Neural progenitor cell (in vitro differentiated cells): ENCODE measurements around the gene WDR54. TPM values are rescaled to one million over a fixed set of nuclear protein-coding genes. Genes with fewer than 3 reads are reported as not detected.
A peak's percentile ranks its signal among the peaks of the same experiment; 100 is the strongest.

Experiments used
- DNase-seq: peaks from one replicate; pipeline ENCODE4 v3.0.0-alpha.2; 2016; ENCODE audit warnings: low spot score
- H2AFZ ChIP-seq: fragments of 200-600 bp; sonication (generic); replicated peaks from 2 replicates; pipeline ENCODE4 v1.6.1; 2016; ENCODE audit warnings: antibody characterized with exemption
- H3F3A ChIP-seq: fragments of 200-600 bp; sonication (generic); 2 replicates; pipeline ENCODE4 v1.6.1; 2016; ENCODE audit warnings: antibody characterized with exemption, low read depth
- H3K27ac ChIP-seq: fragments of 200-600 bp; sonication (generic); 2 replicates; pipeline ENCODE4 v1.5.1; 2016; ENCODE audit warnings: mild to moderate bottlenecking
- H3K27me3 ChIP-seq: fragments of 200-600 bp; sonication (generic); 2 replicates; pipeline ENCODE4 v1.6.1; 2016; ENCODE audit warnings: mild to moderate bottlenecking, moderate library complexity
- H3K36me3 ChIP-seq: fragments of 200-600 bp; sonication (generic); 2 replicates; pipeline ENCODE4 v1.5.1; 2016
- H3K4me1 ChIP-seq: fragments of 200-600 bp; sonication (generic); 2 replicates; pipeline ENCODE4 v1.6.1; 2016; ENCODE audit warnings: mixed run types
- H3K4me2 ChIP-seq: fragments of 200-600 bp; sonication (generic); 2 replicates; pipeline ENCODE4 v1.6.1; 2016
- H3K4me3 ChIP-seq: fragments of 200-600 bp; sonication (generic); 2 replicates; pipeline ENCODE4 v1.5.1; 2016
- H3K79me2 ChIP-seq: fragments of 200-600 bp; sonication (generic); 2 replicates; pipeline ENCODE4 v1.6.1; 2016; ENCODE audit warnings: low read depth
- H3K9ac ChIP-seq: fragments of 200-600 bp; sonication (generic); 2 replicates; pipeline ENCODE4 v1.6.1; 2016
- H3K9me3 ChIP-seq: fragments of 200-600 bp; sonication (generic); 2 replicates; pipeline ENCODE4 v1.5.1; 2016; ENCODE audit warnings: low read depth
- H4K20me1 ChIP-seq: fragments of 200-600 bp; sonication (generic); 2 replicates; pipeline ENCODE4 v1.6.1; 2016; ENCODE audit warnings: low read depth
- H3K27ac Mint-ChIP-seq: 3 replicates; pipeline ENCODE4 v1.8.0; 2021; ENCODE audit warnings: mixed read lengths
- H3K27me3 Mint-ChIP-seq: 2 replicates; pipeline ENCODE4 v1.8.0; 2022; ENCODE audit warnings: low read depth, mild to moderate bottlenecking, inconsistent platforms, moderate library complexity, mixed read lengths; ENCODE audit not compliant: insufficient read depth
- H3K36me3 Mint-ChIP-seq: 3 replicates; pipeline ENCODE4 v1.8.0; 2021; ENCODE audit warnings: mixed read lengths
- H3K4me1 Mint-ChIP-seq: 3 replicates; pipeline ENCODE4 v1.8.0; 2021; ENCODE audit warnings: mixed read lengths
- H3K4me3 Mint-ChIP-seq: 3 replicates; pipeline ENCODE4 v1.8.0; 2021; ENCODE audit warnings: mild to moderate bottlenecking, moderate library complexity, mixed read lengths
- H3K9me3 Mint-ChIP-seq: 3 replicates; pipeline ENCODE4 v1.8.0; 2020; ENCODE audit warnings: mixed read lengths
- CTCF ChIP-seq: fragments of 200-600 bp; sonication (generic); IDR thresholded peaks from 2 replicates; pipeline ENCODE4 v1.5.1; 2017; ENCODE audit warnings: antibody characterized with exemption, mild to moderate bottlenecking
- EZH2 ChIP-seq: fragments of 200-600 bp; sonication (generic); IDR thresholded peaks from 2 replicates; pipeline ENCODE4 v1.6.1; 2017; ENCODE audit warnings: antibody characterized with exemption, mild to moderate bottlenecking, moderate library complexity
- EZH2phosphoT487 ChIP-seq: fragments of 200-600 bp; sonication (generic); IDR thresholded peaks from 2 replicates; pipeline ENCODE4 v1.6.1; 2017; ENCODE audit warnings: antibody characterized with exemption
- total RNA-seq: library from RNA; depleted of rRNA; stranded (reverse); fragments of >200 nt; gene quantifications from 2 replicates; pipeline ENCODE4 v1.2.3, GENCODE V29; 2015; ENCODE audit warnings: low replicate concordance

WDR54 gene
- total RNA-seq, 1 donor from 2014 or later = 88.1 TPM

GRCh38 chr2:74424139-74424992 lies 2.8 kb downstream of the WDR54 start:
- Histone ChIP-seq H3K36me3 (no peaks in the 10 kb centered on the region), H4K20me1 (peaks cover 24% of the 10 kb centered on the region), H3K27ac (no peak overlapping the region), H3K9me3 (no peaks in the 10 kb centered on the region), H3F3A (peaks cover 37% of the 10 kb centered on the region), H3K9ac (no peak overlapping the region), H3K79me2 (peaks cover 16% of the 10 kb centered on the region), H3K4me1 (no peaks in the 10 kb centered on the region), H3K27me3 (peaks cover 7% of the 10 kb centered on the region), H3K4me2 (no peak overlapping the region), H2AFZ (no peak overlapping the region), H3K4me3 (no peak overlapping the region)
- DNase-seq = no peak
- Mint-ChIP-seq H3K4me1 (peaks cover 28% of the 10 kb centered on the region), H3K27me3 (peaks cover 15% of the 10 kb centered on the region), H3K36me3 (peaks cover 32% of the 10 kb centered on the region), H3K4me3 (peak overlapping the region; percentile 66), H3K27ac (no peak overlapping the region), H3K9me3 (no peaks in the 10 kb centered on the region)
- TF ChIP-seq EZH2phosphoT487 (no peak), EZH2 (no peak), CTCF (no peak)

- no peak for TF ChIP-seq EZH2phosphoT487
- TF ChIP-seq CTCF = no peak
- TF ChIP-seq EZH2 = no peak
- DNase-seq = no peak
- Mint-ChIP-seq H3K4me1 (peaks cover 28% of the 10 kb centered on the region), H3K27ac (no peak overlapping the region), H3K36me3 (peaks cover 35% of the 10 kb centered on the region), H3K9me3 (no peaks in the 10 kb centered on the region), H3K27me3 (peaks cover 12% of the 10 kb centered on the region), H3K4me3 (no peak overlapping the region)
- Histone ChIP-seq H3K27me3 (peaks cover 6% of the 10 kb centered on the region), H3K36me3 (no peaks in the 10 kb centered on the region), H3F3A (peaks cover 37% of the 10 kb centered on the region), H3K27ac (no peak overlapping the region), H3K4me1 (no peaks in the 10 kb centered on the region), H3K9ac (no peak overlapping the region), H3K4me3 (no peak overlapping the region), H2AFZ (no peak overlapping the region), H3K9me3 (no peaks in the 10 kb centered on the region), H3K4me2 (no peak overlapping the region), H4K20me1 (peaks cover 24% of the 10 kb centered on the region), H3K79me2 (peaks cover 16% of the 10 kb centered on the region)
Measured at GRCh38 chr2:74424995-74425406, 3.5 kb downstream of the WDR54 start.

GRCh38 chr2:74425523-74425922 lies 4.0 kb downstream of the WDR54 start:
- H3K27me3 ChIP-seq = peaks cover under 1% of the 10 kb centered on the region
- H3K27me3 Mint-ChIP-seq = peaks cover 12% of the 10 kb centered on the region
- H3F3A ChIP-seq = peaks cover 33% of the 10 kb centered on the region
- peak overlapping the region; percentile 53 for H3K4me3 Mint-ChIP-seq
- TF ChIP-seq EZH2 (no peak), EZH2phosphoT487 (no peak), CTCF (no peak)
- H4K20me1 ChIP-seq = peaks cover 24% of the 10 kb centered on the region
- no peak overlapping the region for H3K4me3 ChIP-seq
- no peaks in the 10 kb centered on the region for H3K36me3 ChIP-seq
- H3K4me1 Mint-ChIP-seq = peaks cover 27% of the 10 kb centered on the region
- no peak overlapping the region for H3K4me2 ChIP-seq
- H3K9me3 ChIP-seq = no peaks in the 10 kb centered on the region
- no peak overlapping the region for H2AFZ ChIP-seq
- H3K79me2 ChIP-seq = peaks cover 16% of the 10 kb centered on the region
- H3K36me3 Mint-ChIP-seq = peaks cover 39% of the 10 kb centered on the region
- H3K27ac Mint-ChIP-seq = peak overlapping the region; percentile 60
- DNase-seq = no peak
- no peaks in the 10 kb centered on the region for H3K9me3 Mint-ChIP-seq
- H3K9ac ChIP-seq = no peak overlapping the region
- no peaks in the 10 kb centered on the region for H3K4me1 ChIP-seq
- no peak overlapping the region for H3K27ac ChIP-seq
